ENCODE data around the gene DCST2. TPM values are rescaled to one million over a fixed set of nuclear protein-coding genes. Genes with fewer than 3 reads are reported as not detected.

The DCST2 gene
- total and polyA plus RNA-seq, 9 of the 15 experiments (the other 6 are each of a cell fraction or from before 2014, with no cell fraction given): 0.09 to 0.49 (median 0.11) TPM; not detected in 3

DNA sequence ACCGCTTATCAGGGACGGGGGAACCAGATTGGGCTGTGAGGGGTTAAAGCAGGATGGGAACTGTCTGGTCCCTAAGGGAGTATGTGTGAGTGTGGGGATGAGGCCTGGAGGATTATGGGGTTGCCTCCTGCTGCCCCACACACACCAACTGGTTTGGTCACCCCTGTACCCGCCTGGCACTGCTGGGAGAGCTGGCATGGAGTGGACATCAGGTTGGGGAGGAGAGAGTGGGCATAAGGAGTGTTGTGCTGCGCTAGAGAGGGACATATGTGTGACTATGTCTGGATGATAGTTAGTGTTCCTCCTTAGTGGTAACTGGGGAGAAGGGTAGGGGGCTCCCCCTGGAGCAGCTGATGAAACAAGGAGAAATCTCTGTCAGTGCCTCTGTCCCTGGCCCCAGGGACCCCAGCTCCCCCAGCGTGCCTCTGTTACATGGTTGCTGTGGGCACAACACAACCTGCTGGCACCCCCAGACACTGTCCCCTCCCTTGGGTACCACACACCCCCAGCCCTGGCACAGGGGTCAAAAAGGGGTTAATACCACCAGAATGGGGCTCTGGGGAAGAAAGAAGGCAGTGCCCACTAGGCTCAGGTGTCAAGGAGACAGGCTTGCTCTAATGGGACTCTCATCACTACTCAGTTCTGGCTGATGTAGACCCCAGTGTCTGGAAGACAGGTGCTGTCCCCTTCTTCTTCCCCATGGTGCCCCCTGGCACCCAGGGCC lies 29.1 kb downstream of the DCST2 start (continued):
- TF ChIP-seq, protein P1, sequence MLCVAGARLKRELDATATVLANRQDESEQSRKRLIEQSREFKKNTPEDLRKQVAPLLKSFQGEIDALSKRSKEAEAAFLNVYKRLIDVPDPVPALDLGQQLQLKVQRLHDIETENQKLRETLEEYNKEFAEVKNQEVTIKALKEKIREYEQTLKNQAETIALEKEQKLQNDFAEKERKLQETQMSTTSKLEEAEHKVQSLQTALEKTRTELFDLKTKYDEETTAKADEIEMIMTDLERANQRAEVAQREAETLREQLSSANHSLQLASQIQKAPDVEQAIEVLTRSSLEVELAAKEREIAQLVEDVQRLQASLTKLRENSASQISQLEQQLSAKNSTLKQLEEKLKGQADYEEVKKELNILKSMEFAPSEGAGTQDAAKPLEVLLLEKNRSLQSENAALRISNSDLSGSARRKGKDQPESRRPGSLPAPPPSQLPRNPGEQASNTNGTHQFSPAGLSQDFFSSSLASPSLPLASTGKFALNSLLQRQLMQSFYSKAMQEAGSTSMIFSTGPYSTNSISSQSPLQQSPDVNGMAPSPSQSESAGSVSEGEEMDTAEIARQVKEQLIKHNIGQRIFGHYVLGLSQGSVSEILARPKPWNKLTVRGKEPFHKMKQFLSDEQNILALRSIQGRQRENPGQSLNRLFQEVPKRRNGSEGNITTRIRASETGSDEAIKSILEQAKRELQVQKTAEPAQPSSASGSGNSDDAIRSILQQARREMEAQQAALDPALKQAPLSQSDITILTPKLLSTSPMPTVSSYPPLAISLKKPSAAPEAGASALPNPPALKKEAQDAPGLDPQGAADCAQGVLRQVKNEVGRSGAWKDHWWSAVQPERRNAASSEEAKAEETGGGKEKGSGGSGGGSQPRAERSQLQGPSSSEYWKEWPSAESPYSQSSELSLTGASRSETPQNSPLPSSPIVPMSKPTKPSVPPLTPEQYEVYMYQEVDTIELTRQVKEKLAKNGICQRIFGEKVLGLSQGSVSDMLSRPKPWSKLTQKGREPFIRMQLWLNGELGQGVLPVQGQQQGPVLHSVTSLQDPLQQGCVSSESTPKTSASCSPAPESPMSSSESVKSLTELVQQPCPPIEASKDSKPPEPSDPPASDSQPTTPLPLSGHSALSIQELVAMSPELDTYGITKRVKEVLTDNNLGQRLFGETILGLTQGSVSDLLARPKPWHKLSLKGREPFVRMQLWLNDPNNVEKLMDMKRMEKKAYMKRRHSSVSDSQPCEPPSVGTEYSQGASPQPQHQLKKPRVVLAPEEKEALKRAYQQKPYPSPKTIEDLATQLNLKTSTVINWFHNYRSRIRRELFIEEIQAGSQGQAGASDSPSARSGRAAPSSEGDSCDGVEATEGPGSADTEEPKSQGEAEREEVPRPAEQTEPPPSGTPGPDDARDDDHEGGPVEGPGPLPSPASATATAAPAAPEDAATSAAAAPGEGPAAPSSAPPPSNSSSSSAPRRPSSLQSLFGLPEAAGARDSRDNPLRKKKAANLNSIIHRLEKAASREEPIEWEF (CRISPR knock-in tag; IDR thresholded peaks at IDR 0.05): no peak
- TF ChIP-seq FOXK1 (CRISPR knock-in tag; IDR thresholded peaks at IDR 0.05; ENCODE audit: borderline replicate concordance) (no peak), ZNF12 (CRISPR knock-in tag; IDR thresholded peaks at IDR 0.05) (no peak), ZNF707 (CRISPR knock-in tag; conservative IDR thresholded peaks at IDR 0.05) (no peak), CBFA2T2 (conservative IDR thresholded peaks at IDR 0.05) (no peak), ETS2 (tag; IDR thresholded peaks at IDR 0.05; ENCODE audit: borderline replicate concordance, poor library complexity, severe bottlenecking) (no peak), SLC30A9 (CRISPR knock-in tag; IDR thresholded peaks at IDR 0.05) (no peak), MIER1 (IDR thresholded peaks at IDR 0.05; ENCODE audit: low read depth) (no peak), E2F5 (CRISPR knock-in tag; IDR thresholded peaks at IDR 0.05) (no peak), CCNT2 (IDR thresholded peaks at IDR 0.05; ENCODE audit: borderline replicate concordance, extremely low read depth, insufficient read length, low read depth, low read length) (no peak), RAD21 (CRISPR knock-in tag; conservative IDR thresholded peaks at IDR 0.05 in 1 of 2, IDR thresholded peaks at IDR 0.05 in 1 of 2) (no peak), RERE (CRISPR knock-in tag; IDR thresholded peaks at IDR 0.05; ENCODE audit: borderline replicate concordance) (no peak), MAZ (CRISPR knock-in tag; conservative IDR thresholded peaks at IDR 0.05 in 1 of 2, IDR thresholded peaks at IDR 0.05 in 1 of 2) (peak in 1 of 2 experiments; percentile 49; a peak in 1 of 4 replicates), PHB2 (IDR thresholded peaks at IDR 0.05; ENCODE audit: low read depth) (no peak)

Data from K562 (cell line).